Common myeloid progenitor, CD34-positive (primary cell): Measurements from ENCODE around the gene CNOT8.
"Not testable (repeated sequence)": the region's sequence is repeated elsewhere in the genome, so short reads cannot be mapped to it uniquely, and the experiment has no call there.

ENCODE experiments used
- CTCF ChIA-PET: fragments of 350-600 bp; sonication (Branson Sonifier 250); formaldehyde crosslinking; loops from one replicate; lab custom pipeline; 2021; ENCODE audit warnings: antibody characterized with exemption; lab: Charles Lee
- POLR2A ChIA-PET: fragments of 350-600 bp; sonication (Branson Sonifier 250); formaldehyde crosslinking; loops from one replicate; lab custom pipeline; 2021; ENCODE audit warnings: antibody characterized with exemption; lab: Charles Lee
- DNase-seq, 3 donors: peaks; one replicate each; pipeline versions ENCODE4 v3.0.0 to v3.0.0-alpha.2; 2013
- H3K27ac ChIP-seq, 2 experiments: 1 replicate in 1 of 2; 2 replicates in 1 of 2; pipeline ENCODE4 v1.7.0; 2013; ENCODE audit warnings: inconsistent platforms in 2 of 2, low read length in 2 of 2, mild to moderate bottlenecking in 2 of 2, low read depth in 1 of 2, moderate library complexity in 1 of 2; ENCODE audit not compliant: severe bottlenecking in 2 of 2, insufficient read depth in 1 of 2, poor library complexity in 1 of 2
- H3K27me3 ChIP-seq, 5 experiments: replicated peaks in 2 of 5; 1 replicate in 3 of 5; 2 replicates in 2 of 5; pipeline versions ENCODE4 v1.6.1 to v1.7.0; 2013; ENCODE audit warnings: low read length in 4 of 5, mild to moderate bottlenecking in 2 of 5, moderate library complexity in 2 of 5, inconsistent platforms in 1 of 5; ENCODE audit not compliant: insufficient read depth in 5 of 5, control insufficient read depth in 4 of 5
- H3K36me3 ChIP-seq, 4 experiments: 1 replicate in 2 of 4; 2 replicates in 2 of 4; pipeline versions ENCODE4 v1.6.1 to v1.7.0; 2013; ENCODE audit warnings: low read length in 3 of 4, control low read depth in 1 of 4, mild to moderate bottlenecking in 1 of 4; ENCODE audit not compliant: control insufficient read depth in 4 of 4, insufficient read depth in 4 of 4
- H3K4me1 ChIP-seq, 4 experiments: 1 replicate in 3 of 4; 2 replicates in 1 of 4; pipeline versions ENCODE4 v1.6.1 to v1.7.1; 2013; ENCODE audit warnings: low read length in 3 of 4, mild to moderate bottlenecking in 3 of 4, control low read depth in 1 of 4, inconsistent platforms in 1 of 4, moderate library complexity in 1 of 4; ENCODE audit not compliant: control insufficient read depth in 4 of 4, insufficient read depth in 4 of 4; ENCODE audit errors: control extremely low read depth in 1 of 4
- H3K4me3 ChIP-seq, 7 experiments: 1 replicate in 4 of 7; 2 replicates in 3 of 7; pipeline versions ENCODE4 v1.5.1 to v1.7.0; 2013; ENCODE audit warnings: mild to moderate bottlenecking in 7 of 7, low read length in 6 of 7, moderate library complexity in 6 of 7, inconsistent platforms in 2 of 7, low read depth in 2 of 7, control low read depth in 1 of 7; ENCODE audit not compliant: insufficient read depth in 4 of 7, control insufficient read depth in 1 of 7; ENCODE audit errors: extremely low read depth in 1 of 7
- H3K9me3 ChIP-seq, 5 experiments: 1 replicate in 4 of 5; 2 replicates in 1 of 5; pipeline versions ENCODE4 v1.6.1 to v1.7.1; 2013; ENCODE audit warnings: low read length in 4 of 5, mild to moderate bottlenecking in 2 of 5, inconsistent platforms in 1 of 5, low read depth in 1 of 5, moderate library complexity in 1 of 5; ENCODE audit not compliant: control insufficient read depth in 4 of 5, insufficient read depth in 2 of 5; ENCODE audit errors: control extremely low read depth in 1 of 5
- WGBS: methylation state at CpG from one replicate; pipeline ENCODE4 v1.1.5; 2013; ENCODE audit not compliant: insufficient coverage; 5-methylcytosine and 5-hydroxymethylcytosine counted together

CNOT8 gene

DNA sequence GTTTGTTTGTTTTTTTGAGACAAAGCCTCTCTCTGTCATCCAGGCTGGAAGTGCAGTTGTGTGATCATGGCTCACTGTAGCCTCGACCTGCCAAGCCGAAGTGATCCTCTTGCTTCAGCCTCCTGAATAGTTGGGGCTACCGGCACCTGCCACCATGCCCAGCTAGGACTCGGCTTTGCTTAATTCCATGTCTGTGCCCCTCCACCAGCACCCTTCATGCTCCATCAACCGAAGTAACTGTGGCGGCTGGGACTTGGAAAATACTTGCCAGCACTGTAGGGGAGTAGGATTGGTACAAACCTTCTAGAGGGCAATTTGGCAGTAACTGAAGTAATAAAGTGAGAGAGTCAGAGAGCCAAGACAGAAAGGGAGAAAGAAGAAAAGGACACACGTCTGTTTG lies 27.0 kb upstream of the CNOT8 start:
- Histone ChIP-seq H3K27ac (no peak overlapping the region), H3K27me3 (no peaks in the 10 kb centered on the region), H3K9me3 (no peaks in the 10 kb centered on the region), H3K4me3 (no peak overlapping the region), H3K36me3 (peaks cover 3 to 33% (median 15%) of the 10 kb centered on the region in 4 experiments), H3K4me1 (peaks cover 0 to 9% (median 3%) of the 10 kb centered on the region in 4 experiments)
- no peak for DNase-seq
- WGBS: 98% methylated on average over 4 of the region's 7 CpGs
- POLR2A ChIA-PET: no interaction called here
- CTCF ChIA-PET: no interaction called here

DNA sequence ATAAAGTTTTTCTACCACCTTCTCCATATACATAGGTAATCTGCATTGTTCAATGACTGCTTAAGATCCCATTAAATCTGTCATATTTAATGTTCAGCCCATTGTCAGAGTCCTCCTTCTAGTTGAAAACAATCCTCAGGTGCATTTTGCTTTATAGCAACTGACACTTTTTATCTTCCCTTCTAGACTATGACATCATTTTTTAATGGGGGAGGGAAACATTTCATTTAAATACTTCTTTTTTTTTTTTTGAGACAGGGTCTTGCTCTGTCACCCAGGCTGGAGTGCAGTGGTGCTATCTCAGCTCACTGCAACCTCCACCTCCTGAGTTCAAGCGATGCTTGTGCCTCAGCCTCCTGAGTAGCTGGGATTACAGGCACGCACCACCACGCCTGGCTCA lies 25.6 kb upstream of the CNOT8 start:
- H3K4me1 ChIP-seq, CTCF ChIA-PET, H3K27ac ChIP-seq, H3K9me3 ChIP-seq, POLR2A ChIA-PET, H3K27me3 ChIP-seq, DNase-seq, H3K4me3 ChIP-seq: not testable (repeated sequence)
- 100% methylated on average over 2 of the region's 3 CpGs for WGBS
- peaks cover 3 to 32% (median 15%) of the 10 kb centered on the region in 4 experiments for H3K36me3 ChIP-seq

DNA sequence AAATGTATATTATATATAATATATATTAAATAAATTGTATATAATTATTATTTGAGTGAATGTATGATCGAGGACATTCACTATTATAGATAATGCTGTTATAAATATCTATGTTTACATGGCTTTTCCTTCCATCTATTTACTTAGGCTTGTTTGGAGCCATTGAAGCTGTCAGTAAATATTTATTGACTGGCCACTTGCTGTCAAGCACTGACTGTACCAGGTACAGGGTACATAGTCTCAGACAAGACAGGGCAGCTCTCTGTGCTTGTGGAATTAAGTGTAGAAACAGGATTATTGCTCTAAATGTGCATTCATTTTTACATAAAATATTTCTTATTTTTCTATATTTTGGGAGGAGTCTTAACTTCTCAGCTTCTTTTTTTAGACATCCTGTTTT lies 24.4 kb upstream of the CNOT8 start:
- POLR2A ChIA-PET: no interaction called here
- H3K27me3 ChIP-seq: no peaks in the 10 kb centered on the region
- DNase-seq: no peak
- peaks cover 0 to 9% (median 3%) of the 10 kb centered on the region in 4 experiments for H3K4me1 ChIP-seq
- H3K4me3 ChIP-seq: no peak overlapping the region
- H3K27ac ChIP-seq: peak overlapping the region in 1 of 2 experiments; percentile 79
- WGBS: no CpG with 5 or more reads among the region's 1 CpG
- H3K9me3 ChIP-seq: no peaks in the 10 kb centered on the region
- CTCF ChIA-PET: interaction anchor here (0.7 to 2.8 kb wide), 6 partner anchors 9 to 23 kb away, joined by 3 to 7 read pairs (median 3); no protein-coding TSS in a partner anchor
- H3K36me3 ChIP-seq: peaks cover 3 to 29% (median 16%) of the 10 kb centered on the region in 4 experiments

DNA sequence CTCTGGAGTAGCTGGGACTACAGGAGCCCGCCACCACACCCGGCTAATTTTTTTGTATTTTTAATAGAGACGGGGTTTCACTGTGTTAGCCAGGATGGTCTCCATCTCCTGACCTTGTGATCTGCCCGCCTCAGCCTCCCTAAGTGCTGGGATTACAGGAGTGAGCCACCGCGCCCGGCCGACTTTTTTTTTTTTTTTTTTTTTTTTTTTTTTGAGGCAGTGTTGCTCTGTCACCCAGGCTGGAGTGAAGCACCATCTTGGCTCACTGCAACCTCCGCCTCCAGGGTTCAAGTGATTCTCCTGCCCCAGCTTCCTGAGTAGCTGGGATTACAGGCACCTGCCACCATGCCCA lies 22.8 kb upstream of the CNOT8 start:
- peaks cover 3 to 14% (median 7%) of the 10 kb centered on the region in 4 experiments for H3K36me3 ChIP-seq
- H3K27me3 ChIP-seq, POLR2A ChIA-PET, H3K9me3 ChIP-seq, H3K27ac ChIP-seq, DNase-seq, H3K4me1 ChIP-seq, H3K4me3 ChIP-seq: not testable (repeated sequence)
- CTCF ChIA-PET: interaction anchor here (1.5 to 2.8 kb wide), 2 partner anchors 9 to 15 kb away, joined by 5 to 7 read pairs; partner anchors contain the start of gene FAXDC2
- 94% methylated on average over 2 of the region's 9 CpGs for WGBS

DNA sequence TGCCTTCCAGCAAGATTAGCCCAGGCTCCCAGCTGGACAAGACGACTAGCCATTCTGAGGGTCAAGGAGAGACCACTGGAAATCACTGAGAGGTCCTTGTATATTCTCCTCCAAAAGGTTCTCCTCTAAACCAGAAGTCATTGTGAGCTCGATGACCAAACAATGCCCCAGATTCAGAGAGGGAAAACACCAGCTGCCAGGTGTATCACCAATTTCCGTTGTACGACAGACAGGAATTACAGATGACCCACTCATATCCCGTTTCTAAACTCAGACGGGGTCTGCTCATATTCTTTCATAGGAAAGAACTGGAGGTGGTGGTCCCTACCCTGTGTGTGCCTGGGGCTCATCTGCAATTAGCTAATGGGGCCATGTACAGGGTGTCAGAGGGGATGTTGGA lies 22.2 kb upstream of the CNOT8 start:
- Histone ChIP-seq H3K4me1 (peaks cover 0 to 15% (median 4%) of the 10 kb centered on the region in 4 experiments), H3K27ac (no peak overlapping the region), H3K36me3 (peaks cover 1 to 10% (median 5%) of the 10 kb centered on the region in 4 experiments), H3K4me3 (no peak overlapping the region), H3K9me3 (no peaks in the 10 kb centered on the region), H3K27me3 (no peaks in the 10 kb centered on the region)
- CTCF ChIA-PET: interaction anchor here (1.0 to 2.8 kb wide), 3 partner anchors 9 to 14 kb away, joined by 3 to 7 read pairs (median 5); partner anchors contain the start of gene FAXDC2
- no peak for DNase-seq
- POLR2A ChIA-PET: interaction anchor here (0.6 kb wide), 1 partner anchor 13 kb away, joined by 4 read pairs; no protein-coding TSS in a partner anchor
- 95% methylated on average over 3 of the region's 6 CpGs for WGBS

DNA sequence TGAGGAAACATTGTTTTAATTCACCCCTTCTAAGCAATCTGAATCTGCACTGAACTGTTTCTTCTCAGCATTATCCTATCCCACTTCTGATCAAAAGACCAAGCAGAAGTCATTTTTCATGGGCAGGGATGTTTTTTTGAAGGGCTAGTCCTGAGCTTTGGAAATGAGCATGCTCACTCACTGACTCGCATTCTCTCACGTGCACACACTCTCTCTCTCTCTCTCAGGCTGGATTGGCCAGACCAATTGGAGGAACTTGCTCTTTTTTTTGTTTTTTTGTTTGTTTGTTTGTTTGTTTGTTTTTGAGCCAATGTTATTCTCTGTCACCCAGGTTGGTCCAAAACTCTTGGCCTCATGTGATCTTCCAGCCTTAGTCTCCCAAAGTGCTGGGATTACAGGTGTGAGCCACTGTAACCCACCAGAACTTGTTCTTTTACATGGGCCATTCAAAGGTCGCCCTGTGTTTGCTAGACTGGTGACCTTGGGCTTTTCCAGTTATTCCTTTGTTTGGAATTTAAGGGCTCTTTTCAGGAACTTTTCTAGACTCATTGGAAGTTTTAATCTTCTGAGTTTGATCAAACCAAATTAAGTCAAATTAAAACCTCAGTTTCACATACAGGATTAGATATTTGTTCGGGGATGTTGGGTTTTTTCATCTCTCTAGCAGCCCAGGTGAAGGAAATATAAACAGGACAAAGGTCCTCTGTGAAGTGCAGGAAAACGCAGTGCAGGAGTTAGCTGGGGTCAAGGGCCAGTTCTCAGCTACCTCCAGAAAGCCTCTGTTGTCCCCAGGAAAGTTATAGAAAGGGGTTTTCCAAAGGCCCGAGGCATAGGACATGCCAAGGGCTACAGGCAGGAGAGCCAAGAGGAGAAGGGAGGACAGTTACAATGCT lies 21.2 kb upstream of the CNOT8 start:
- peaks cover 0 to 17% (median 4%) of the 10 kb centered on the region in 4 experiments for H3K4me1 ChIP-seq
- 97% methylated on average over 5 of the region's 6 CpGs for WGBS
- POLR2A ChIA-PET: no interaction called here
- peaks cover 0 to 7% (median 4%) of the 10 kb centered on the region in 4 experiments for H3K36me3 ChIP-seq
- no peaks in the 10 kb centered on the region for H3K27me3 ChIP-seq
- no peaks in the 10 kb centered on the region for H3K9me3 ChIP-seq
- no peak overlapping the region for H3K27ac ChIP-seq
- no peak for DNase-seq
- CTCF ChIA-PET: interaction anchor here (1.0 to 2.8 kb wide), 4 partner anchors 8 to 31 kb away, joined by 3 to 7 read pairs (median 5); partner anchors contain the start of gene FAXDC2
- H3K4me3 ChIP-seq: no peak overlapping the region
